HepG2 (cell line): ENCODE results near the gene ACTR10. TPM values are rescaled to one million over a fixed set of nuclear protein-coding genes. Genes with fewer than 3 reads are reported as not detected.

Experiments used
- ONECUT2 ChIP-seq: sonication (generic); formaldehyde crosslinking; IDR thresholded peaks from 2 replicates; pipeline ENCODE4 v1.4.0; 2020; ENCODE audit warnings: missing genetic modification reagents
- RCOR2 ChIP-seq: IDR thresholded peaks from 2 replicates; pipeline ENCODE4 v1.6.1; 2016; ENCODE audit warnings: missing biosample characterization, missing genetic modification reagents
- SNAPC4 ChIP-seq: sonication (generic); formaldehyde crosslinking; IDR thresholded peaks from 2 replicates; pipeline ENCODE4 v1.4.0; 2020; ENCODE audit warnings: mild to moderate bottlenecking, missing genetic modification reagents
- SRSF4 ChIP-seq: fragments of 200-400 bp; formaldehyde crosslinking; IDR thresholded peaks from one replicate; pipeline ENCODE4 v1.6.1; 2018; ENCODE audit warnings: mild to moderate bottlenecking, low read depth, low read length, moderate library complexity; ENCODE audit not compliant: poor library complexity, severe bottlenecking
- TAF1 ChIP-seq: sonication (generic); formaldehyde crosslinking; IDR thresholded peaks from 2 replicates; pipeline ENCODE4 v1.4.0; 2020; ENCODE audit warnings: missing genetic modification reagents
- TCF7 ChIP-seq: sonication (generic); IDR thresholded peaks from 2 replicates; pipeline ENCODE4 v1.6.1; 2016; ENCODE audit warnings: antibody characterized with exemption, low read depth
- TFDP2 ChIP-seq: sonication (generic); formaldehyde crosslinking; IDR thresholded peaks from 2 replicates; pipeline ENCODE4 v1.4.0; 2020; ENCODE audit warnings: missing genetic modification reagents
- ZNF383 ChIP-seq: sonication (generic); formaldehyde crosslinking; IDR thresholded peaks from 2 replicates; pipeline ENCODE4 v1.4.0; 2020; ENCODE audit warnings: missing genetic modification reagents, mild to moderate bottlenecking, borderline replicate concordance
- ZNF431 ChIP-seq: sonication (generic); formaldehyde crosslinking; IDR thresholded peaks from 2 replicates; pipeline ENCODE4 v1.9.0; 2022; ENCODE audit warnings: missing genetic modification reagents, low read depth, mild to moderate bottlenecking, borderline replicate concordance
- ZNF713 ChIP-seq: sonication (generic); formaldehyde crosslinking; IDR thresholded peaks from 2 replicates; pipeline ENCODE4 v1.4.0; 2020; ENCODE audit warnings: mild to moderate bottlenecking, missing genetic modification reagents
- polyA plus RNA-seq, 8 experiments: library from polyadenylated mRNA; depleted of rRNA in 3 of 8; stranded (reverse) in 7 of 8; unstranded in 1 of 8; fragments of >200 nt; fragmentation: Illumina TruSeq in 4 of 8; extraction: Trizol in 4 of 8; gene quantifications; 2 replicates each; pipeline versions ENCODE4 v1.2.1 to v1.2.3, GENCODE V29; 2011 to 2016; ENCODE audit warnings: low read depth in 4 of 8, missing spikeins in 1 of 8, mixed read lengths in 1 of 8; ENCODE audit not compliant: insufficient read depth in 1 of 8
- total RNA-seq, 5 experiments: library from RNA; depleted of rRNA; stranded (reverse); fragments of >200 nt; fragmentation: Illumina TruSeq; extraction: Trizol; gene quantifications; 2 replicates each; pipeline ENCODE4 v1.2.3, GENCODE V29; 2016; ENCODE audit warnings: low read depth in 1 of 5
- TF ChIP-seq, protein P1 (sequence below): sonication (generic); formaldehyde crosslinking; IDR thresholded peaks from 2 replicates; pipeline ENCODE4 v1.4.0; 2020; ENCODE audit warnings: missing genetic modification reagents, borderline replicate concordance
- TF ChIP-seq, protein P2 (sequence below): sonication (generic); formaldehyde crosslinking; IDR thresholded peaks from 2 replicates; pipeline ENCODE4 v1.4.0; 2020; ENCODE audit warnings: missing genetic modification reagents
- TF ChIP-seq, protein P3 (sequence below): sonication (generic); formaldehyde crosslinking; IDR thresholded peaks from 2 replicates; pipeline ENCODE4 v1.4.0; 2020; ENCODE audit warnings: missing genetic modification reagents

Gene ACTR10
- total and polyA plus RNA-seq, 2 of the 13 experiments (the other 11 are each of a cell fraction or from before 2014, with no cell fraction given): 30.0 to 41.3 TPM

- TF ChIP-seq, protein P1, sequence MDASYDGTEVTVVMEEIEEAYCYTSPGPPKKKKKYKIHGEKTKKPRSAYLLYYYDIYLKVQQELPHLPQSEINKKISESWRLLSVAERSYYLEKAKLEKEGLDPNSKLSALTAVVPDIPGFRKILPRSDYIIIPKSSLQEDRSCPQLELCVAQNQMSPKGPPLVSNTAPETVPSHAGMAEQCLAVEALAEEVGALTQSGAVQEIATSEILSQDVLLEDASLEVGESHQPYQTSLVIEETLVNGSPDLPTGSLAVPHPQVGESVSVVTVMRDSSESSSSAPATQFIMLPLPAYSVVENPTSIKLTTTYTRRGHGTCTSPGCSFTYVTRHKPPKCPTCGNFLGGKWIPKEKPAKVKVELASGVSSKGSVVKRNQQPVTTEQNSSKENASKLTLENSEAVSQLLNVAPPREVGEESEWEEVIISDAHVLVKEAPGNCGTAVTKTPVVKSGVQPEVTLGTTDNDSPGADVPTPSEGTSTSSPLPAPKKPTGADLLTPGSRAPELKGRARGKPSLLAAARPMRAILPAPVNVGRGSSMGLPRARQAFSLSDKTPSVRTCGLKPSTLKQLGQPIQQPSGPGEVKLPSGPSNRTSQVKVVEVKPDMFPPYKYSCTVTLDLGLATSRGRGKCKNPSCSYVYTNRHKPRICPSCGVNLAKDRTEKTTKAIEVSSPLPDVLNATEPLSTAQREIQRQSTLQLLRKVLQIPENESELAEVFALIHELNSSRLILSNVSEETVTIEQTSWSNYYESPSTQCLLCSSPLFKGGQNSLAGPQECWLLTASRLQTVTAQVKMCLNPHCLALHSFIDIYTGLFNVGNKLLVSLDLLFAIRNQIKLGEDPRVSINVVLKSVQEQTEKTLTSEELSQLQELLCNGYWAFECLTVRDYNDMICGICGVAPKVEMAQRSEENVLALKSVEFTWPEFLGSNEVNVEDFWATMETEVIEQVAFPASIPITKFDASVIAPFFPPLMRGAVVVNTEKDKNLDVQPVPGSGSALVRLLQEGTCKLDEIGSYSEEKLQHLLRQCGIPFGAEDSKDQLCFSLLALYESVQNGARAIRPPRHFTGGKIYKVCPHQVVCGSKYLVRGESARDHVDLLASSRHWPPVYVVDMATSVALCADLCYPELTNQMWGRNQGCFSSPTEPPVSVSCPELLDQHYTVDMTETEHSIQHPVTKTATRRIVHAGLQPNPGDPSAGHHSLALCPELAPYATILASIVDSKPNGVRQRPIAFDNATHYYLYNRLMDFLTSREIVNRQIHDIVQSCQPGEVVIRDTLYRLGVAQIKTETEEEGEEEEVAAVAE (CRISPR knock-in tag): peak; percentile 100
- TF ChIP-seq ZNF431 (CRISPR knock-in tag): no peak
- TF ChIP-seq ONECUT2 (CRISPR knock-in tag): 0 out of 2 replicates have a peak, but pooled peaks have one; percentile 14
- TF ChIP-seq, protein P2, sequence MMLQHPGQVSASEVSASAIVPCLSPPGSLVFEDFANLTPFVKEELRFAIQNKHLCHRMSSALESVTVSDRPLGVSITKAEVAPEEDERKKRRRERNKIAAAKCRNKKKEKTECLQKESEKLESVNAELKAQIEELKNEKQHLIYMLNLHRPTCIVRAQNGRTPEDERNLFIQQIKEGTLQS: no peak
- no peak for TF ChIP-seq ZNF713 (CRISPR knock-in tag)
- TF ChIP-seq SNAPC4: 0 out of 2 replicates have a peak, but pooled peaks have one; percentile 50
- TF ChIP-seq TCF7: no peak
- peak; percentile 83 for TF ChIP-seq TFDP2
- TF ChIP-seq ZNF383 (CRISPR knock-in tag): no peak
- TF ChIP-seq TAF1 (CRISPR knock-in tag): peak; percentile 93
- TF ChIP-seq SRSF4: no peak
- TF ChIP-seq RCOR2 (CRISPR knock-in tag): no peak
- TF ChIP-seq, protein P3, sequence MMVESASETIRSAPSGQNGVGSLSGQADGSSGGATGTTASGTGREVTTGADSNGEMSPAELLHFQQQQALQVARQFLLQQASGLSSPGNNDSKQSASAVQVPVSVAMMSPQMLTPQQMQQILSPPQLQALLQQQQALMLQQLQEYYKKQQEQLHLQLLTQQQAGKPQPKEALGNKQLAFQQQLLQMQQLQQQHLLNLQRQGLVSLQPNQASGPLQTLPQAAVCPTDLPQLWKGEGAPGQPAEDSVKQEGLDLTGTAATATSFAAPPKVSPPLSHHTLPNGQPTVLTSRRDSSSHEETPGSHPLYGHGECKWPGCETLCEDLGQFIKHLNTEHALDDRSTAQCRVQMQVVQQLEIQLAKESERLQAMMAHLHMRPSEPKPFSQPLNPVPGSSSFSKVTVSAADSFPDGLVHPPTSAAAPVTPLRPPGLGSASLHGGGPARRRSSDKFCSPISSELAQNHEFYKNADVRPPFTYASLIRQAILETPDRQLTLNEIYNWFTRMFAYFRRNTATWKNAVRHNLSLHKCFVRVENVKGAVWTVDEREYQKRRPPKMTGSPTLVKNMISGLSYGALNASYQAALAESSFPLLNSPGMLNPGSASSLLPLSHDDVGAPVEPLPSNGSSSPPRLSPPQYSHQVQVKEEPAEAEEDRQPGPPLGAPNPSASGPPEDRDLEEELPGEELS (CRISPR knock-in tag): no peak
Measured at GRCh38 chr14:58244556-58245387, 44.8 kb downstream of the ACTR10 start, which contains the start of gene PSMA3 (continued).
